OCI-LY7 (cell line): ENCODE measurements around the gene LACC1.

ENCODE experiments used
- CTCF ChIP-seq: fragments of 200-600 bp; sonication (generic); conservative IDR thresholded peaks from 2 replicates; pipeline ENCODE4 v1.5.1; 2014; ENCODE audit warnings: mild to moderate bottlenecking, antibody characterized with exemption, low read length, moderate library complexity, mixed read lengths
- EZH2phosphoT487 ChIP-seq: fragments of 200-600 bp; sonication (generic); IDR thresholded peaks from 2 replicates; pipeline ENCODE4 v1.6.1; 2018; ENCODE audit warnings: low read depth, borderline replicate concordance, mild to moderate bottlenecking, mixed run types, antibody characterized with exemption, low read length, moderate library complexity, mixed read lengths

DNA sequence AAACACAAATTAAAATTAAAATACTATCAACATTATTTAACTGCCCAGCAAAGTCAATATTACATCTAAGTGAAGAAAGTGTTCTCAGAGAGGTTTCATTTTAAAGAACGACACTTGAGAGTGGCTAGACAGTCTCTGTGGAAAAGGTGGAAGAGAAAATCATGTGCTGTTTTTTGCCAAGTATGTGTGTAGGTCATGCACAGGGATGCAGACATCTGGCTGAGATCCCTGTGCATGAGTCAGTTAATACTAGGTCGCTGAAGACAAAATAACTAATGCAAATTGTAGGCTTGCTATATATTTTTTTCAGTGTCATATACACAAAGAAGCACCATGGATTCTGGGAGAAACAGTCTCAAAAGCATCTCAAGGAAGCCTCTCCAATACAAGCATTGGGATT lies 48.6 kb upstream of the LACC1 start:
- no peak for TF ChIP-seq CTCF
- TF ChIP-seq EZH2phosphoT487, result no peak
